Measurements from ENCODE around the gene HEPACAM2. TPM values are rescaled to one million over a fixed set of nuclear protein-coding genes. Genes with fewer than 3 reads are reported as not detected.

The HEPACAM2 gene
- total and polyA plus RNA-seq, 2 donors (not counting 3 experiments of a cell fraction or from before 2014, with no cell fraction given) = not detected

- H4K20me1 ChIP-seq (replicated peaks; ENCODE audit: control insufficient read depth, extremely low read depth, insufficient read depth, low read length) = peaks cover 3% of the 10 kb centered on the region
- dilution Hi-C loops (cut with MboI; ENCODE audit: extremely low pct_ligation_motif_present, low sequenced_read_pairs) (no loop called here), intact Hi-C loops (cut with micrococcal nuclease) (loop anchor here (10.0 kb wide), 3 partner anchors 473 to 1153 kb away; partner anchors contain the start of gene COL1A2)
- H3K4me3 ChIP-seq (replicated peaks in 1 of 3; ENCODE audit: insufficient read depth in 1 of 3, low read depth in 1 of 3, low read length in 3 of 3) = no peak overlapping the region
- ChIA-PET CTCF (interaction anchor here (0.5 to 2.5 kb wide), 6 partner anchors 9 to 310 kb away, joined by 3 to 14 read pairs (median 4); partner anchors contain the start of gene VPS50), POLR2A (no interaction called here)
- H3K9me3 ChIP-seq (replicated peaks; ENCODE audit: control insufficient read depth, insufficient read depth, low read length) = no peaks in the 10 kb centered on the region
- FAIRE-seq (no peak), DNase-seq (ENCODE audit: low read depth, low spot score) (no peak)
- no peak overlapping the region for H2AFZ ChIP-seq (ENCODE audit: low read depth, low read length)
- H3K4me1 ChIP-seq (ENCODE audit: control insufficient read depth, extremely low read depth, insufficient read depth, low read length) = no peaks in the 10 kb centered on the region
- no peak overlapping the region for H3K9ac ChIP-seq (replicated peaks; ENCODE audit: extremely low read depth, insufficient read depth, low read length)
- TF ChIP-seq CTCF (IDR thresholded peaks at IDR 0.05; ENCODE audit: extremely low read depth in 1 of 2, insufficient read depth in 1 of 2, low read depth in 1 of 2, low read length in 2 of 2) (no peak), MYC (IDR thresholded peaks at IDR 0.05; ENCODE audit: low read depth, low read length) (no peak), JUN (IDR thresholded peaks at IDR 0.05; ENCODE audit: borderline replicate concordance, insufficient read depth, insufficient read length, low read depth) (no peak), MAX (IDR thresholded peaks at IDR 0.05; ENCODE audit: insufficient read depth, insufficient read length) (no peak), GATA2 (IDR thresholded peaks at IDR 0.05; ENCODE audit: insufficient read depth, insufficient read length, low read depth, low read length) (no peak), POLR2AphosphoS5 (IDR thresholded peaks at IDR 0.05; ENCODE audit: insufficient read depth, low read depth, low read length) (no peak), FOS (IDR thresholded peaks at IDR 0.05; ENCODE audit: borderline replicate concordance, insufficient read depth, low read length) (no peak), EZH2 (IDR thresholded peaks at IDR 0.05; ENCODE audit: borderline replicate concordance, low read depth, low read length, severe bottlenecking) (no peak), POLR2A (IDR thresholded peaks at IDR 0.05; ENCODE audit: low read depth, low read length) (no peak)
- peaks cover 2% of the 10 kb centered on the region for H3K79me2 ChIP-seq (ENCODE audit: control insufficient read depth, insufficient read depth, low read length)
- H3K9me1 ChIP-seq (replicated peaks; ENCODE audit: control insufficient read depth, extremely low read depth, insufficient read depth, low read length) = no peaks in the 10 kb centered on the region
- H3K27ac ChIP-seq (ENCODE audit: insufficient read depth, low read depth, low read length) = no peak overlapping the region
- H3K36me3 ChIP-seq (ENCODE audit: control insufficient read depth in 2 of 2, extremely low read depth in 1 of 2, insufficient read depth in 2 of 2, low read length in 2 of 2) = no peaks in the 10 kb centered on the region
- BruUV-seq (replicated peaks) = no TSS peak
- no peak overlapping the region for H3K4me2 ChIP-seq (ENCODE audit: insufficient read depth, low read length)
- H3K27me3 ChIP-seq (ENCODE audit: control insufficient read depth in 2 of 2, insufficient read depth in 2 of 2, low read length in 2 of 2) = no peaks in the 10 kb centered on the region
Observed at GRCh38 chr7:93242106-93242505, 15.8 kb upstream of the HEPACAM2 start.

Data from endothelial cell of umbilical vein (primary cell).